ENCODE data around the gene MACF1.
A peak's percentile ranks its signal among the peaks of the same experiment; 100 is the strongest.
"Not testable (repeated sequence)": the region's sequence is repeated elsewhere in the genome, so short reads cannot be mapped to it uniquely, and the experiment has no call there.

The MACF1 gene

GRCh38 chr1:39525366-39526165 lies 321.1 kb downstream of the MACF1 start:
- DNase-seq (ENCODE audit: insufficient read length, low spot score) (peak; percentile 92), FAIRE-seq (peak; percentile 95)

DNA sequence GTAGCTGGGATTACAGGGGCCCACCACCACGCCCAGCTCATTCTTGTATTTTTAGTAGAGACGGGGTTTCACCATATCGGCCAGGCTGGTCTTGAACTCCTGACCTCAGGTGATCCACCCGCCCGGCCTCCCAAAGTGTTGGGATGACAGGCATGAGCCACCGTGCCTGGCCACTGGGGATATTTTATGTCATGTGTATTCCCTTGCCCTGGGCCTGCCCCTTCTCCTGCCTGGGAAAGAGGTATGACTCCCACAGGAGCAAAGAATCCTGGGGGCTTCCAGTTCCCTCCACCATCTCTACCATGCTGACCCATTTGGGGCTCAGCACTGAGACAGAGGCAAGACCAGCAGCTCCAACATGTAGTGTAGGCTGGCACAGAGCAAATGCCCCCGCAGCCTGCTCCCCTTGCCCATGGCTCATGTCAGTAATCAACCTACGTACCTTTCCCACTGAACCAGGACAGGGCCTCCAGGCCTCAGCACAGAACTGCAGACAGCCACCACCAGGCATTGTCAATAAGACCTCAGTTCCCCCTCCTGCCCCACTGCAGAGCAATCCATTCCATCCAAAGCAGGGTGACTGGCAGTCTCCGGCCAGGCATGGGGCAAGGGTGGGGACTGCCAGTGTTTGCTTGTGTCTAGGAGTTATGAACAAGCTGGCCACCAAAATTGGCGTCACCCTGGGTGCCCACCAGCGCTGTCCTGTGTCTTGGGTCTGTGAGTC lies 322.1 kb downstream of the MACF1 start:
- FAIRE-seq: no peak
- DNase-seq (ENCODE audit: insufficient read length, low spot score): no peak

DNA sequence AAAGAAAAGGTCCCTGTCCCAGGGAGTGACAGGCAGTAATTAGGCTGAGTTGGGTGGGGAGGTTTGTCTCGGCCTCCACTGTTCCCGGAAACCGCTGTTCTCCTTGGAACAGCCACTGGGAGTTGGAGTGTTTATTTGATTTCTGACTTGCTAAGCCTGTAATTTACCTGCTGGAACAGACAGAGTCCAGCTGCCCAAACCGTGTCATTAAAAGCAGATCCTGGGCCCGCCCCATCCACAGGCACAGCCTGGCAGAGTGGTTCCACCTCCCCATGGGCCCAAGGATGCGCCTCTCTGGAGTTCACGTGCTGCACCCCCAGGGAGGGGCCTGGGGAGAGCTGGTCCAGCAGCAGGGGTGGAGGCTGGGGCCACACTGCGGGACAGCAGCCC lies 322.7 kb downstream of the MACF1 start:
- not testable (repeated sequence) for DNase-seq (ENCODE audit: insufficient read length, low spot score); FAIRE-seq

DNA sequence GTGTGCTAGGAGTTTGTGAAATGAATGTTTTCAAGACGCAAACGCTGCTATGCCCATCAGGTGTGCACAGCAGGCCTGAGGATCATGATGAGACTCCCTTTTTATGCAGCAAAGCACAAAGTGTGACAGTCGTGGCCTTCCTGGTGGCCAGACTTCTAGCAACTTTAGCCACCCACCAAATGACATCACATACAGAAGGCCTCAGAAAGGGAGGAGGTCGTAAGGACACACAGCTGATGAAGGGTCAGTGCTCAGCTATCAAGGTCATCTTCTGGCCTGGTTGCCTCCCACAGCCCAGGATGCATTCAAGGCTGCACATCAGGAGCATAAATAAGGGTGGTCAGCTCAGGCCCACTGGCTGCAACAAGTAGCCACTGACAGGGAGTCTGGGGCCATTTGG lies 323.6 kb downstream of the MACF1 start:
- no peak for DNase-seq (ENCODE audit: insufficient read length, low spot score)
- no peak for FAIRE-seq

DNA sequence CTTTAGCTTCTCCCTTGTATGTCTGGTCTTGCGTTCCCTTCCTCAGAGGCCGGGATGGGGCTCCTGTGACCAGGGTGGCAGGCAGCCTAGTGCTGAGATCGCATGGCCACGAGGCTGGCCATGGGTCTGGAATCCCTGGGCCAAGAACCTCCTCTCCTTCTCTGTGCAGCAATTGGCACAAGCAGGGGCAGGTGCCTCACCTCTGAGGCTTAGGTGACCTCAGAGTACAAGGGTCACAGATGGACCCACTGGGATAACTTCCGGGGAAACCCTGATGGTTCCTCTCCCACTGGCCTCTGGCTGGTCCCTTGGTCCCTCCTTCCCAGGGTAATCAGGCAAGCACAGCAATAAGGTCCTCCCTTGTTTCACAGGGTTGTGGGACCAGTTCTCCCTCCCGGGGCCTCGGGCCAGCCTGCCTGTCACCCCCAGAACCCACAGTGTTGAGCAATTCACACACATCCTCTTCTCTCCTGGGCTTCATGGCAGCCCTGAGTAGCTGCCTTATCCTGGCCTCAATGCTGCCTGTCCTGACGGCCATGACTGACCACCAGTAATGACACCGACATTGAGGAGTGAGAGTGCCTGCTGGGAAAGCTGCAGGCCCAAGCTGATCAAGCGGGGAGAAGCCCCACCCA lies 325.5 kb downstream of the MACF1 start:
- DNase-seq (ENCODE audit: insufficient read length, low spot score): no peak
- no peak for FAIRE-seq

DNA sequence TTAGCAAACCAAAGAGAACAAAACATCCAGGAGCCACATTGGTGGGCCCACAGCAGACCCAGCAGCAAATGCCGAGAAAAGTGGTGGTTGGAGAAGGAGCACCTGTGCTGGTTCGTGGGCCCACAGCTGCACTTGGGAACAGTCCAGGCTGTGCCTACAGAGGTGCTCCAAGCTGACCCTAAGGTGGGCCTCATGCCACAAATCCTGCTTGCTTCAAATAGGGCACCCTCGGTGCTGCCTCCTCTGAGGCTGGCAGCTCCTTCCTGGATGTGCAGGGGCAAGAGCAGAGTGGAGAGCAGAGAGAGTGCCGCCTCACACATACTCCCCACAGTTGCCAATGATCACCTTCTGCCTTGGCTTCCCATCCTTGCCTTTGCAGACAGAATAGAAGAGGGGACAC lies 327.0 kb downstream of the MACF1 start:
- DNase-seq (ENCODE audit: insufficient read length, low spot score): no peak
- no peak for FAIRE-seq

- FAIRE-seq: no peak
- no peak for DNase-seq (ENCODE audit: insufficient read length, low spot score)
These were observed 328.9 kb downstream of the MACF1 start for GRCh38 chr1:39533442-39533841.

All from GM19239 (cell line).